HK-2 (cell line): ENCODE results near the gene TLE4.
A peak's percentile ranks its signal among the peaks of the same experiment; 100 is the strongest.

Experiments used
- DNase-seq: peaks from one replicate; pipeline ENCODE4 v3.0.0-alpha.2; 2018; ENCODE audit not compliant: unreplicated experiment

Gene TLE4

GRCh38 chr9:79572032-79572607, 355 bp downstream of the TLE4 start:
- DNase-seq: no peak

GRCh38 chr9:79572608-79573411, 1.0 kb downstream of the TLE4 start:
- DNase-seq: peak; percentile 16

DNA sequence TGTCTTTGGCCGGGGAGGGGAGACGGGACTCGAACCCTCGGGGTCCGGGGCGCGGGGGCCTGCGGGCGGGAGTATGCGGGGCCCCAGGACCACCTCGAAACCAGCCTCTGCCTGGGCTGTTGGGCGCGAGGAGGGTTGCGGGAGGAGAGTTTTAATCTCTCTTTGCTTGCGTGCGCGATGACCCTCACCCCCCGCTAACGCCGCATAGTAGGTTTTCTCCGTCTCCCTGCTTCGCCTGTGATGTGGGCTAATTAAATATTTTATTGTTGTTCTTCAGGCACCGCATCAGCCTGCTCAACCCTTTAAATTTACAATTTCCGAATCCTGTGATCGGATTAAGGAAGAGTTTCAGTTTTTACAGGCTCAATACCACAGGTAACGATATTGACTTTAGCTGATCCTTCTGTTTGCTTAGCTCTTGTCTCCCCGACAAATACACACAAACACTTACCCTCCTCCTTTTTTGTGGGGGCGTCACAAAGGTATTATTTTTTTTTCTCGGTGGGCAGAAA, 1.7 kb downstream of the TLE4 start:
- DNase-seq: peak; percentile 1

- DNase-seq: no peak
Observed at GRCh38 chr9:79574136-79574535, 2.4 kb downstream of the TLE4 start.

GRCh38 chr9:79574781-79575180, 3.0 kb downstream of the TLE4 start:
- DNase-seq: no peak

GRCh38 chr9:79575547-79575946, 3.8 kb downstream of the TLE4 start:
- no peak for DNase-seq

GRCh38 chr9:79577969-79578723, 6.4 kb downstream of the TLE4 start:
- DNase-seq: no peak

DNA sequence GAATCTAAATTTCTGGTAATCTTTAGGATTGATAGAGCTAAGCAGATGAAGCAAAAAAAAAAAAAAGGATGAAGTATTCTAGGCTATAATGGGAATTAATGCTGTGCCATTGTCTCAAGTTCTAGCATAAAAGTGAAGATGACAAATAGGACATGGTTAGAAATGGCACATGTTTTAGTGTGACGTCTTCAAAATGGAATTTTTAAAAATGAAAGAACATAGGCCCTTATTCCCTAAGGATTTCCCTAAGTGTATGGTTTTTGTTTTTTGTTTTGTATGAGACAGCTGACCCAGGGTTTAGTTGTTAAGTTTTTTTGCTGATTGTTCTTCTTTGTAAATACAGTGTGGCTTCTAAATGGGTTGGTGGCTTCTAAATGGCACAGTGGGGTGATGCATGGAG, 7.1 kb downstream of the TLE4 start:
- no peak for DNase-seq

GRCh38 chr9:79579624-79580023, 7.9 kb downstream of the TLE4 start:
- DNase-seq: no peak

GRCh38 chr9:79580055-79580454, 8.3 kb downstream of the TLE4 start:
- DNase-seq: no peak

DNA sequence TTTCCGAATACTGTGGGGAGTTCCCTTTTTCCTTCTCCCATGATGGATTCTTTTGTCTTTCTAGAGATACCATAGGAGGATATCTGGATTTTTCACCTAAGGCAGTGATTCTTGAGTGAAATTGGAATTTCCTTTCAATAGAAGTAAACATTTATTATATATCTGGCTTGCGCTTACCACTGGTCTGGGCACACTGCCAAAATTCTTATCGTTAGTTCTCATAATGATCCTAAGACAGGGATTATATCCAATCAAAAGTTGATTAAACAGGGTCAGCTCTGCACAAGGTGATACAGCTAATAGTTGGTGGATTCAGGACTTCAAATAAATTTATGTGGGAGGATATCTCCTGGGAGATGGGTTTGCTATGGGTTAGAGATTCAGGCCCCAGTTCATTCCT, 9.6 kb downstream of the TLE4 start:
- no peak for DNase-seq

DNA sequence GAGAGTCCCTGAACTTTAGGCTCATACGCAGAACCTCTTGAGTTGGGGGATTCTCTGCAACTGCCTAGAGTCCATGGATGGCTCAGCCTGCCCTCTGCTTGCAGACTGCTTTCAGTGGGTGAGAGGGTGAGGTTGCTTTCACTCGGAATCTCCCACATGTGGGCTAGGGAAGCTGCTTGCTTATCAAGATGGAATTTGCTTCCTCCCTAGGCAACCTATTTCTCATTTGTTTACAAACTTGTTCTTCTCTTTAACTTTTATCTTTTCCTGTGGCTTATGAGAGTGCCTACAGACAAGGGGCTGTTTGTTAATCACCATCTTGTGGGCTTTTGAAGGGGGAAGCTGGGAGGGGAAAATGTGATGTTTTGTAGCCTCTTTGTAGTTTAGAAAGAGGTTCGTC, 10.0 kb downstream of the TLE4 start:
- no peak for DNase-seq

- DNase-seq: no peak
Observed at GRCh38 chr9:79583952-79584654, 12.3 kb downstream of the TLE4 start.

- no peak for DNase-seq
Observed at GRCh38 chr9:79584655-79584982, 12.9 kb downstream of the TLE4 start.

- no peak for DNase-seq
Observed at GRCh38 chr9:79588488-79589223, 16.9 kb downstream of the TLE4 start.

DNA sequence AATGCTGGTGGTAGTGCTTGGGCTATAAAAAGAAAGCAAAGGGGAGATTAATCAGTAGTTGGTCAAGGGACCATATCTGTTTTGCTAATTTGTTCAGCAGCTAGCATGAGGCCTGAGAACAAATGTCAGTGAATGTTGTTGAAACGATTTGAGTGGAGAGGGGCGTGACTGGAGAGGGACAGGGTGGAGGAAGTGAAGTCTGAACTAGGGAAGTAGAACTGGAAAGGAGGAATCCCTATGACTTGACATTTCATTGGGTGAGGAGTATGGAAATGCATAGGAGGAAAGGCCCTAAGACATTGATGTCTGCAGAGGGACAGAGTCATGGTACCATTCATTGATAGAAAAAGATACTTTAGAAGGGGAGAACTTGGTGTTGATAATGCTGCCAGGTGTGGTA, 19.7 kb downstream of the TLE4 start:
- DNase-seq: no peak

DNA sequence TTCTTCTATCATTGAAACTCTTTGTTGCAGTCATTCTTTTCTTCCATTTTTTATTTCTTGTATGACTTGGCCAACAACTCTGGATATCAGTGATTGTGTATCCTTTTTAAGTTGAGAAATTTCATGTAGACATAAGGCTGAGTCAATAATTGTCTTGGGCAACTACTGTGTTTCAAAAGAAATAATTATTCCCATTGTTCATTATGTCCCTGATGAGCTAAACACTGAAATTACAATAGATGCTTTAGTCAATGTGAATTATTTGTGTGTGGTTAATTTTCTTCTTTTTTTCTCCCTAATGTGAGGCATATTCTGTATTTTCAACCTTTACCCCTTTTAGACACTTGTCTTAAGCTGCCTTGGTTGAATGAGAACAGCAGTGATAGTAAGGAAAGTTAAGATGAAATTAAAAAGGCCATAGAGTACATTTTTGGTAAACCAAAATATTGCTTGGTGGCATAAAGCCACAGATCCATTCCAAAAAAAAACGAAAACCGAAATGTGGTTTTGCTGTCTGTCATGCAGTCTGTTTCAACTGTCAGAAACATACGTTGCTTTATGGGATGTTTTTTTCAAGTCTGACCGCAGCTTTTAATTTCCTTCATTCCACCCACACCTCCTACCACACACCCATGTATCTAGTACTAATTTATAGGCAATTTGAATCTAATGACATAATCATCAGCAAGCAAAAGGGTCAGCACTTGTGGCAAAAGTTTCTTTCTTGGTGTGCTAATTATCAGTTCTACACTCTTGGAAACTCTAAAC, 21.1 kb downstream of the TLE4 start:
- DNase-seq: no peak

- DNase-seq: no peak
Observed at GRCh38 chr9:79598562-79599345, 27.0 kb downstream of the TLE4 start.

DNA sequence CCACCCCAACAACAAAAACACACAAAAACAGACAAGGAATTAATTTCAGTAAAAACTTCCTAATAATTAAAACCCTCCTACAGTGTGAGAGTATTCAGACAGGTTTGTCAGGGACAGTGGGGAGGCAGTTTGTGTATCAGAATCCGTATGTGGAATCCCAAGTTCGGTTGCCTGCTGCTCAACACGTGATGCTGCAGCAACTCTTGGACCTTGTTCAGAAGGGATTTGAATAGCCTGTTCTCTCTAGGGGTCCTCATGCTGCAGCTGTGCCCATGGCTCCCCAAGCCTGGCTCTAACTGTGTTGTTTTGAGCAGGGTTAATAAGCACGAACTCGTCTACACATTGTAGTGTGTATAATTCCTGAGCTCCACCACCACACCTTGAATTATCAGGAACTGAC, 28.7 kb downstream of the TLE4 start:
- no peak for DNase-seq
